Measurements from ENCODE around the gene PRR36. TPM values are rescaled to one million over a fixed set of nuclear protein-coding genes. Genes with fewer than 3 reads are reported as not detected.

The PRR36 gene
- total and polyA plus RNA-seq, 10 of the 15 experiments (the other 5 are each of a cell fraction or from before 2014, with no cell fraction given), result 0.04 TPM; not detected in 9

DNA sequence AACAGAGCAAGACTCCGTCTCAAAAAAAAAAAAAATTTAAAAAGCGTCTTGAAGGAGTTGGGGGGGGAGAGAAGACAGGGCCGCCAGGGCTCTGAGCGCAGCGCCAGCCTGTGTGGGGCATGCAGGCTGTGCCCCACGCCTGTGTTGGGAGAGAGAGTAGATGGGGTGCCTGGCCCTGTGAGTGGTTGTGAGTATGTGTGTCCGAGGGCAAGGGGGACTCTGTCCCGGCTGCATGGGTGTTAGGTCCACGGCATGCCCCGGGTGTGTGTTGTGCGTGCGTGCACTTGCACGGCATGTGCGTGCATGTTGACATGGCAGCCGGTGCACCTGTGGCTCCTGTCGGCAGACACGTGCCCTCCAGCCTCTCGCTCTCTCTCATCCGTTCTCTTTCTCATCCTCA is 32.9 kb upstream of the PRR36 start (continued):
- TF ChIP-seq, protein P1, sequence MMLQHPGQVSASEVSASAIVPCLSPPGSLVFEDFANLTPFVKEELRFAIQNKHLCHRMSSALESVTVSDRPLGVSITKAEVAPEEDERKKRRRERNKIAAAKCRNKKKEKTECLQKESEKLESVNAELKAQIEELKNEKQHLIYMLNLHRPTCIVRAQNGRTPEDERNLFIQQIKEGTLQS (IDR thresholded peaks at IDR 0.05; ENCODE audit: borderline replicate concordance, extremely low read depth, low read depth, low read length), result no peak
- TF ChIP-seq, protein P2, sequence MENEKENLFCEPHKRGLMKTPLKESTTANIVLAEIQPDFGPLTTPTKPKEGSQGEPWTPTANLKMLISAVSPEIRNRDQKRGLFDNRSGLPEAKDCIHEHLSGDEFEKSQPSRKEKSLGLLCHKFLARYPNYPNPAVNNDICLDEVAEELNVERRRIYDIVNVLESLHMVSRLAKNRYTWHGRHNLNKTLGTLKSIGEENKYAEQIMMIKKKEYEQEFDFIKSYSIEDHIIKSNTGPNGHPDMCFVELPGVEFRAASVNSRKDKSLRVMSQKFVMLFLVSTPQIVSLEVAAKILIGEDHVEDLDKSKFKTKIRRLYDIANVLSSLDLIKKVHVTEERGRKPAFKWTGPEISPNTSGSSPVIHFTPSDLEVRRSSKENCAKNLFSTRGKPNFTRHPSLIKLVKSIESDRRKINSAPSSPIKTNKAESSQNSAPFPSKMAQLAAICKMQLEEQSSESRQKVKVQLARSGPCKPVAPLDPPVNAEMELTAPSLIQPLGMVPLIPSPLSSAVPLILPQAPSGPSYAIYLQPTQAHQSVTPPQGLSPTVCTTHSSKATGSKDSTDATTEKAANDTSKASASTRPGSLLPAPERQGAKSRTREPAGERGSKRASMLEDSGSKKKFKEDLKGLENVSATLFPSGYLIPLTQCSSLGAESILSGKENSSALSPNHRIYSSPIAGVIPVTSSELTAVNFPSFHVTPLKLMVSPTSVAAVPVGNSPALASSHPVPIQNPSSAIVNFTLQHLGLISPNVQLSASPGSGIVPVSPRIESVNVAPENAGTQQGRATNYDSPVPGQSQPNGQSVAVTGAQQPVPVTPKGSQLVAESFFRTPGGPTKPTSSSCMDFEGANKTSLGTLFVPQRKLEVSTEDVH (IDR thresholded peaks at IDR 0.05; ENCODE audit: low read depth, partially characterized antibody), result no peak
- TF ChIP-seq SP1 (IDR thresholded peaks at IDR 0.05; ENCODE audit: low read depth, low read length) (no peak), MYB (IDR thresholded peaks at IDR 0.05; ENCODE audit: borderline replicate concordance, low read depth, low read length) (no peak)
- TF ChIP-seq, protein P3, sequence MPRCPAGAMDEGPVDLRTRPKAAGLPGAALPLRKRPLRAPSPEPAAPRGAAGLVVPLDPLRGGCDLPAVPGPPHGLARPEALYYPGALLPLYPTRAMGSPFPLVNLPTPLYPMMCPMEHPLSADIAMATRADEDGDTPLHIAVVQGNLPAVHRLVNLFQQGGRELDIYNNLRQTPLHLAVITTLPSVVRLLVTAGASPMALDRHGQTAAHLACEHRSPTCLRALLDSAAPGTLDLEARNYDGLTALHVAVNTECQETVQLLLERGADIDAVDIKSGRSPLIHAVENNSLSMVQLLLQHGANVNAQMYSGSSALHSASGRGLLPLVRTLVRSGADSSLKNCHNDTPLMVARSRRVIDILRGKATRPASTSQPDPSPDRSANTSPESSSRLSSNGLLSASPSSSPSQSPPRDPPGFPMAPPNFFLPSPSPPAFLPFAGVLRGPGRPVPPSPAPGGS (IDR thresholded peaks at IDR 0.05; ENCODE audit: borderline replicate concordance, insufficient read depth, low read depth, low read length, poor library complexity, severe bottlenecking), result peak; percentile 96
- TF ChIP-seq, protein P4, sequence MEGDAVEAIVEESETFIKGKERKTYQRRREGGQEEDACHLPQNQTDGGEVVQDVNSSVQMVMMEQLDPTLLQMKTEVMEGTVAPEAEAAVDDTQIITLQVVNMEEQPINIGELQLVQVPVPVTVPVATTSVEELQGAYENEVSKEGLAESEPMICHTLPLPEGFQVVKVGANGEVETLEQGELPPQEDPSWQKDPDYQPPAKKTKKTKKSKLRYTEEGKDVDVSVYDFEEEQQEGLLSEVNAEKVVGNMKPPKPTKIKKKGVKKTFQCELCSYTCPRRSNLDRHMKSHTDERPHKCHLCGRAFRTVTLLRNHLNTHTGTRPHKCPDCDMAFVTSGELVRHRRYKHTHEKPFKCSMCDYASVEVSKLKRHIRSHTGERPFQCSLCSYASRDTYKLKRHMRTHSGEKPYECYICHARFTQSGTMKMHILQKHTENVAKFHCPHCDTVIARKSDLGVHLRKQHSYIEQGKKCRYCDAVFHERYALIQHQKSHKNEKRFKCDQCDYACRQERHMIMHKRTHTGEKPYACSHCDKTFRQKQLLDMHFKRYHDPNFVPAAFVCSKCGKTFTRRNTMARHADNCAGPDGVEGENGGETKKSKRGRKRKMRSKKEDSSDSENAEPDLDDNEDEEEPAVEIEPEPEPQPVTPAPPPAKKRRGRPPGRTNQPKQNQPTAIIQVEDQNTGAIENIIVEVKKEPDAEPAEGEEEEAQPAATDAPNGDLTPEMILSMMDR (IDR thresholded peaks at IDR 0.05 in 2 of 3, conservative IDR thresholded peaks at IDR 0.05 in 1 of 3; ENCODE audit: control insufficient read depth in 2 of 3, extremely low read depth in 1 of 3, insufficient read depth in 1 of 3, low read depth in 3 of 3, low read length in 3 of 3), result no peak
